HEK293 (cell line): ENCODE data around the gene ARAP3.

ENCODE experiments used
- CTCF ChIA-PET: fragments of 350-600 bp; formaldehyde crosslinking; extraction: SDS; loops from one replicate; lab custom pipeline; 2021; ENCODE audit warnings: antibody characterized with exemption; lab: Yijun Ruan, JAX
- POLR2A ChIA-PET: fragments of 300-600 bp; formaldehyde crosslinking; extraction: SDS; loops from one replicate; lab custom pipeline; 2020; ENCODE audit warnings: antibody characterized with exemption, inconsistent platforms; lab: Yijun Ruan, JAX
- H3K27ac ChIP-seq: fragments of 200-500 bp; sonication (Bioruptor generic); 2 replicates; pipeline ENCODE4 v1.5.1; 2014; ENCODE audit warnings: low read depth, low read length, control low read depth, inconsistent platforms; ENCODE audit errors: extremely low read depth
- H3K36me3 ChIP-seq, 2 experiments: fragments of 200-500 bp in 1 of 2; sonication (Bioruptor generic) in 1 of 2; 1 replicate in 1 of 2; 2 replicates in 1 of 2; pipeline ENCODE4 v1.5.1; 2014 to 2017; ENCODE audit warnings: inconsistent platforms in 2 of 2, low read length in 2 of 2; ENCODE audit not compliant: control insufficient read depth in 2 of 2, insufficient read depth in 1 of 2
- H3K4me1 ChIP-seq: fragments of 200-500 bp; sonication (Bioruptor generic); 2 replicates; pipeline ENCODE4 v1.5.1; 2014; ENCODE audit warnings: mild to moderate bottlenecking, low read length, inconsistent platforms; ENCODE audit not compliant: control insufficient read depth, insufficient read depth
- H3K4me3 ChIP-seq: 2 replicates; pipeline ENCODE4 v1.5.1; 2011; ENCODE audit warnings: low read depth, mild to moderate bottlenecking, control low read depth, low read length, moderate library complexity
- H3K9me3 ChIP-seq: fragments of 200-500 bp; sonication (Bioruptor generic); 2 replicates; pipeline ENCODE4 v1.5.1; 2014; ENCODE audit warnings: low read depth, low read length, inconsistent platforms; ENCODE audit not compliant: control insufficient read depth, insufficient read depth
- PRDM10 ChIP-seq: fragments of 450-650 bp; formaldehyde crosslinking; IDR thresholded peaks from 2 replicates; pipeline ENCODE4 v1.5.1; 2016; ENCODE audit warnings: missing biosample characterization, missing genetic modification characterization
- PRDM2 ChIP-seq: fragments of 450-650 bp; formaldehyde crosslinking; IDR thresholded peaks from 2 replicates; pipeline ENCODE4 v1.5.1; 2016; ENCODE audit warnings: missing biosample characterization, missing genetic modification characterization, borderline replicate concordance
- SP2 ChIP-seq: fragments of 450-650 bp; formaldehyde crosslinking; IDR thresholded peaks from 2 replicates; pipeline ENCODE4 v1.5.1; 2016; ENCODE audit warnings: missing biosample characterization, missing genetic modification characterization
- TCF7L2 ChIP-seq: IDR thresholded peaks from 2 replicates; pipeline ENCODE4 v1.6.1; 2011; ENCODE audit warnings: low read depth, mild to moderate bottlenecking, inconsistent platforms, low read length, moderate library complexity, borderline replicate concordance
- ZBTB10 ChIP-seq: fragments of 450-650 bp; formaldehyde crosslinking; IDR thresholded peaks from 2 replicates; pipeline ENCODE4 v1.5.1; 2016; ENCODE audit warnings: missing biosample characterization, missing genetic modification characterization
- ZFP69B ChIP-seq: fragments of 450-650 bp; formaldehyde crosslinking; IDR thresholded peaks from 2 replicates; pipeline ENCODE4 v1.5.1; 2016; ENCODE audit warnings: missing biosample characterization, missing genetic modification characterization
- ZNF2 ChIP-seq: fragments of 450-650 bp; formaldehyde crosslinking; IDR thresholded peaks from 2 replicates; pipeline ENCODE4 v1.5.1; 2016; ENCODE audit warnings: missing biosample characterization, missing genetic modification characterization
- ZNF214 ChIP-seq: fragments of 450-650 bp; formaldehyde crosslinking; IDR thresholded peaks from 2 replicates; pipeline ENCODE4 v1.5.1; 2017; ENCODE audit warnings: missing biosample characterization, mild to moderate bottlenecking, missing genetic modification characterization, borderline replicate concordance
- ZNF24 ChIP-seq: fragments of 450-650 bp; formaldehyde crosslinking; IDR thresholded peaks from 2 replicates; pipeline ENCODE4 v1.5.1; 2016; ENCODE audit warnings: missing biosample characterization, missing genetic modification characterization
- ZNF341 ChIP-seq: fragments of 450-650 bp; formaldehyde crosslinking; IDR thresholded peaks from 2 replicates; pipeline ENCODE4; 2016; ENCODE audit warnings: low read depth, missing biosample characterization, missing genetic modification characterization
- ZNF48 ChIP-seq: fragments of 450-650 bp; formaldehyde crosslinking; IDR thresholded peaks from 2 replicates; pipeline ENCODE4 v1.5.1; 2016; ENCODE audit warnings: missing biosample characterization, missing genetic modification characterization
- ZNF529 ChIP-seq: fragments of 450-650 bp; formaldehyde crosslinking; IDR thresholded peaks from 2 replicates; pipeline ENCODE4 v1.5.1; 2017; ENCODE audit warnings: missing genetic modification characterization, missing biosample characterization; ENCODE audit not compliant: insufficient replicate concordance
- ZNF555 ChIP-seq: fragments of 450-650 bp; formaldehyde crosslinking; conservative IDR thresholded peaks from 2 replicates; pipeline ENCODE4 v1.5.1; 2017; ENCODE audit warnings: missing biosample characterization, mild to moderate bottlenecking, missing genetic modification characterization, inconsistent platforms
- ZNF596 ChIP-seq: fragments of 450-650 bp; IDR thresholded peaks from 2 replicates; pipeline ENCODE4 v1.5.0; 2018; ENCODE audit warnings: missing biosample characterization, mild to moderate bottlenecking, missing genetic modification characterization, moderate library complexity
- ZNF707 ChIP-seq: fragments of 450-650 bp; formaldehyde crosslinking; IDR thresholded peaks from 2 replicates; pipeline ENCODE4 v1.5.1; 2016; ENCODE audit warnings: missing biosample characterization, missing genetic modification characterization
- ZNF747 ChIP-seq: fragments of 450-650 bp; formaldehyde crosslinking; IDR thresholded peaks from 2 replicates; pipeline ENCODE4 v1.5.1; 2016; ENCODE audit warnings: missing biosample characterization, missing genetic modification characterization
- ZSCAN16 ChIP-seq: fragments of 450-650 bp; formaldehyde crosslinking; IDR thresholded peaks from 2 replicates; pipeline ENCODE4 v1.5.1; 2016; ENCODE audit warnings: missing biosample characterization, missing genetic modification characterization
- TF ChIP-seq, protein P1 (sequence below): fragments of 450-650 bp; formaldehyde crosslinking; IDR thresholded peaks from 2 replicates; pipeline ENCODE4 v1.5.1; 2017; ENCODE audit warnings: missing biosample characterization, missing genetic modification characterization

ARAP3 gene

GRCh38 chr5:141608557-141608956 lies 73.5 kb downstream of the ARAP3 start (continued):
- no peak for TF ChIP-seq PRDM2 (tag by site-specific recombination)
- TF ChIP-seq ZNF341 (tag by site-specific recombination), result no peak
- TF ChIP-seq ZNF2, result no peak
- TF ChIP-seq, all 188 proteins: peak for 0

GRCh38 chr5:141608046-141608445 lies 74.0 kb downstream of the ARAP3 start:
- no peak overlapping the region for H3K27ac ChIP-seq
- TF ChIP-seq ZNF707 (no peak), ZNF214 (tag by site-specific recombination) (no peak), ZBTB10 (no peak), ZNF555 (tag by site-specific recombination) (no peak), PRDM10 (tag by site-specific recombination) (no peak), ZNF48 (tag by site-specific recombination) (no peak), ZFP69B (tag by site-specific recombination) (no peak), ZNF24 (tag by site-specific recombination) (no peak), ZNF747 (tag by site-specific recombination) (no peak), ZNF596 (tag by site-specific recombination) (no peak), ZNF529 (no peak), ZNF341 (tag by site-specific recombination) (no peak), ZSCAN16 (tag by site-specific recombination) (no peak), SP2 (no peak), TCF7L2 (no peak)
- TF ChIP-seq, protein P1, sequence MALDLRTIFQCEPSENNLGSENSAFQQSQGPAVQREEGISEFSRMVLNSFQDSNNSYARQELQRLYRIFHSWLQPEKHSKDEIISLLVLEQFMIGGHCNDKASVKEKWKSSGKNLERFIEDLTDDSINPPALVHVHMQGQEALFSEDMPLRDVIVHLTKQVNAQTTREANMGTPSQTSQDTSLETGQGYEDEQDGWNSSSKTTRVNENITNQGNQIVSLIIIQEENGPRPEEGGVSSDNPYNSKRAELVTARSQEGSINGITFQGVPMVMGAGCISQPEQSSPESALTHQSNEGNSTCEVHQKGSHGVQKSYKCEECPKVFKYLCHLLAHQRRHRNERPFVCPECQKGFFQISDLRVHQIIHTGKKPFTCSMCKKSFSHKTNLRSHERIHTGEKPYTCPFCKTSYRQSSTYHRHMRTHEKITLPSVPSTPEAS (tag by site-specific recombination), result no peak
- TF ChIP-seq, all 188 proteins: peak for 0
- Histone ChIP-seq H3K36me3 (peaks cover 0 to 3% of the 10 kb centered on the region in 2 experiments; a peak in 1 of 3 replicates), H3K4me3 (no peak overlapping the region), H3K4me1 (peaks cover 6% of the 10 kb centered on the region; the same call in 1 of the 2 replicates), H3K9me3 (no peaks in the 10 kb centered on the region)
- ChIA-PET POLR2A (interaction anchor here (1.3 kb wide), 1 partner anchor 10 kb away, joined by 7 read pairs; no protein-coding TSS in a partner anchor), CTCF (interaction anchor here (0.5 to 3.7 kb wide), 5 partner anchors 10 to 390 kb away, joined by 3 to 25 read pairs (median 6); partner anchors contain the start of gene DIAPH1)
